ENCODE data around the gene RIOK1.

- TF ChIP-seq POLR2A (IDR thresholded peaks at IDR 0.05) (no peak), CTCF (IDR thresholded peaks at IDR 0.05) (no peak), EP300 (IDR thresholded peaks at IDR 0.05) (no peak)
Measured at GRCh38 chr6:7414811-7415210, 25.2 kb downstream of the RIOK1 start.

Data from ovary (tissue), 3 donors.